Placental epithelial cell (primary cell): ENCODE data around the gene CENPVL2. TPM values are rescaled to one million over a fixed set of nuclear protein-coding genes. Genes with fewer than 3 reads are reported as not detected.

Source experiments
- total RNA-seq: library from RNA; depleted of rRNA; stranded (reverse); fragments of >200 nt; gene quantifications from 2 replicates; pipeline ENCODE4 v1.2.3, GENCODE V29; 2012

CENPVL2 gene
- total RNA-seq = not detected in 2 replicates

GRCh38 chrX:51682720-51683062 lies at the start of gene CENPVL2:
TSS of gene CENPVL2 (minus strand) at chrX:51682831. CDS start at chrX:51682831, 0 bp downstream.

GRCh38 chrX:51710277-51711164 lies 27.9 kb upstream of the CENPVL2 start, which contains the start of gene CENPVL1:
TSS of gene CENPVL1 (plus strand) at chrX:51710512. CDS start at chrX:51710512, 0 bp downstream.

Other genes starting within 250 kb of the CENPVL2 start
- gene NUDT11, start 186.2 kb downstream of the CENPVL2 start, total RNA-seq = 2.4 and 3.1 TPM in 2 replicates
- gene CENPVL3, start 63.9 kb downstream of the CENPVL2 start, total RNA-seq = 0.11 TPM in 1 of 2 replicates, not detected in the other
- not detected in 2 replicates for gene CENPVL1, start 27.7 kb upstream of the CENPVL2 start, total RNA-seq
- gene GSPT2, start 60.6 kb upstream of the CENPVL2 start, total RNA-seq = 3.5 and 6.3 TPM in 2 replicates
- gene MAGED1, start 210.8 kb upstream of the CENPVL2 start, total RNA-seq = 622 and 775 TPM in 2 replicates